Measurements from ENCODE around the gene ZFP30. TPM values are rescaled to one million over a fixed set of nuclear protein-coding genes. Genes with fewer than 3 reads are reported as not detected.

The ZFP30 gene
- total RNA-seq, 2 experiments from 2014 or later: 9.4 to 11.1 TPM

DNA sequence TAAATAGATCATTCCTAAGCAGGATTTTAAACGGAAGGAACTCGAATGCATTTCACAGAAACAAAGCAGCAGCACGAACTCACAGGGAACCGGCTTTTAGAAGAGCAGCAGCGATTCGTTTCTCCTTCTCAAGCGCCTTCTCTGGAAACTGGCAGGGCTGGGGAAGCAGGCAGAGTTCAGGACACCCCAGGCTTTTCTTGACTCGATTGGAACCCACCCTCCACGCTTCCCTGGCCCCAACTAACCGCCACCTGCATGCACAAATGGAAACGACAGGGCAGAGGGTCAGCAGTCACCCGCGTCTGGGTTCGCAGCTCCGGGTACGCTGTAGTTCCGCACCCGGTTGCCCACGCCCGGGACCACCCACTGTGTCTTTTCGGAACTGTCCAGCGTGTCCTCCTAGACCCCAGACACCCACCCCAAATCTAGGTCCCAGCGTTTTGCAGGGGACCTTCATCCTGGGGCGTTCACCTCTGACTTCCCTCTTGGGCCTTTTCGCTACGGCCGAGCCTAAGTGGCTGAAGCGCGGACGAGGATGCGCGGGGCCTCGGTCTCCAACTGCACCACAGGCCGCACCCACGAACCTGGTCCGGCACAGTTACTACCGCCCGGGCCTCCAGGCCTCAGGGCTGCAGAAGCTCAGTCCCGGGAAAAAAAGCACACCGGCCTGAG, 500 bp downstream of the ZFP30 start:
- POLR2A ChIA-PET: no interaction called here
- Mint-ChIP-seq H3K27ac (peak overlapping the region; percentile 99), H3K4me1 (peaks cover 33% of the 10 kb centered on the region), H3K27me3 (no peaks in the 10 kb centered on the region), H3K36me3 (ENCODE audit: low read depth) (peaks cover 30% of the 10 kb centered on the region), H3K4me3 (peak overlapping the region; percentile 94), H3K9me3 (ENCODE audit: low read depth) (peaks cover 5% of the 10 kb centered on the region)
- ATAC-seq (peak; percentile 11), DNase-seq (peak; percentile 56)
- intact Hi-C loops (cut with DNase I, micrococcal nuclease): loop anchor here (1.0 to 5.0 kb wide), 16 partner anchors 38 to 817 kb away; partner anchors contain the start of genes ZNF540 (in 2 of the 2), ZNF571 (in 2 of the 2), ZNF573 (in 2 of the 2) and ZNF607 (in 2 of the 2)
- CTCF ChIA-PET: no interaction called here

DNA sequence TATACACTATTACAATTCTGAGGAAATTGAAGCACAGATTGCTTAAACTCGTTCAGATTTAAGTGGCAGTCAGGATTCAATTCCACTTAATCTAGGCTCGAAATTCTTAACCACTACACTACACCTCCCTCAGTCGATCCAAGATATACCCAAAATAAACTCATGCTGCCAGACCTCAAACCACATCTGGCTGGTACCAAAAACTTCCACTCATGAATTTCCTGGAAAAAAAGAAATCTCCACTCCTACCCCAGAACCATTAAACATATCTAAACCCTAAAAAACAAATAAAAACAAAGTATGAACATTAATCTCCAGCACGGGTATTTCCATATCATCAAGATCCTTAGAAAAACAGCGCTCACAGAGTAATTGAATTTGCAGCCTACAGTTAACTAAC, 1.1 kb downstream of the ZFP30 start:
- Mint-ChIP-seq H3K27me3 (no peaks in the 10 kb centered on the region), H3K27ac (peak overlapping the region; percentile 99), H3K4me3 (peak overlapping the region; percentile 94), H3K36me3 (ENCODE audit: low read depth) (peaks cover 34% of the 10 kb centered on the region), H3K4me1 (peaks cover 33% of the 10 kb centered on the region), H3K9me3 (ENCODE audit: low read depth) (peaks cover 5% of the 10 kb centered on the region)
- ChIA-PET POLR2A (no interaction called here), CTCF (interaction anchor here (0.6 kb wide), 1 partner anchor 282 kb away, joined by 3 read pairs; no protein-coding TSS in a partner anchor)
- intact Hi-C loops (cut with DNase I, micrococcal nuclease): loop anchor here (2.0 kb wide), 2 partner anchors 65 to 575 kb away; partner anchors contain the start of genes ZNF420 (in 1 of the 2) and ZNF607 (in 1 of the 2)
- no peak for DNase-seq
- ATAC-seq: no peak

DNA sequence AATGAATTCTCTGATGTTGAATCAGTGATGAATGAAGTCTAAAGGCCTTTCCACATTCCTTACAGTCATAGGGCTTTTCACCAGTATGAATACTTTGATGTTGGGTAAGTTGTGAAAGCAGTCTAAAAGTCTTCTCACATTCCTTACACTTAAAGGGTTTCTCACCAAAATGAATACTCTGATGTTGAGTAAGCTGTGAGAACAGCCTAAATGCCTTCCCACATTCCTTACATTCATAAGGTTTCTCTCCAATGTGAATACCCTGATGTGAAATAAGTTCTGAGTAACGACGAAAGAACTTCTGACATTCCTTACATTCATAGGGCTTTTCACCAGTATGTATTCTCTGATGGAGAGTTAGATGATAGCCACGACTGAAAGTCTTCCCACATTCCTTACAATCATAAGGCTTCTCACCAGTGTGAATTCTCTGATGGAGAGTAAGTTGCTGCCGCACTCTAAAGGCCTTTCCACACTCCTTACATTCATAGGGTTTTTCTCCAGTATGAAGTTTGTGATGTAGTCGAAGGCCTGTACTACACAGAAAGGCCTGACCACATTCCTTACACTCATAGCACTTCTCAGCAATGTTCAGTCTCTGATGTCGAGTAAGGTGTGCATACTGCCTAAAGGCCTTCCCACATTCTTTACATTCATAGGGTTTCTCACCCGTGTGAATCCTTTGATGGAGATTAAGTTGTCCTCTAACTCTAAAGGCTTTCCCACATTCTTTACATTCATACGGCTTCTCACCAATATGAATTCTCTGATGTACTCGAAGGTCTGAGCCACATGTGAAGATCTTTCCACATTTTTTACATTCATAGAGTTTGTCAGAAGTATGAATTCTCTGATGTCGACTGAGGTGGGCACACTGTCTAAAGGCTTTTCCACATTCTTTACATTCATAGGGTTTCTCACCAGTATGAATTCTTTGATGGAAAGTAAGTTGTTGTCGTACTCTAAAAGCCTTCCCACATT, 19.9 kb downstream of the ZFP30 start:
- ATAC-seq (no peak), DNase-seq (no peak)
- Mint-ChIP-seq H3K27me3 (no peaks in the 10 kb centered on the region), H3K27ac (no peak overlapping the region), H3K36me3 (ENCODE audit: low read depth) (peaks cover 52% of the 10 kb centered on the region), H3K9me3 (ENCODE audit: low read depth) (peaks cover 49% of the 10 kb centered on the region), H3K4me3 (no peak overlapping the region), H3K4me1 (no peaks in the 10 kb centered on the region)
- POLR2A ChIA-PET: no interaction called here
- intact Hi-C loops (cut with DNase I, micrococcal nuclease): no loop called here
- CTCF ChIA-PET: no interaction called here

DNA sequence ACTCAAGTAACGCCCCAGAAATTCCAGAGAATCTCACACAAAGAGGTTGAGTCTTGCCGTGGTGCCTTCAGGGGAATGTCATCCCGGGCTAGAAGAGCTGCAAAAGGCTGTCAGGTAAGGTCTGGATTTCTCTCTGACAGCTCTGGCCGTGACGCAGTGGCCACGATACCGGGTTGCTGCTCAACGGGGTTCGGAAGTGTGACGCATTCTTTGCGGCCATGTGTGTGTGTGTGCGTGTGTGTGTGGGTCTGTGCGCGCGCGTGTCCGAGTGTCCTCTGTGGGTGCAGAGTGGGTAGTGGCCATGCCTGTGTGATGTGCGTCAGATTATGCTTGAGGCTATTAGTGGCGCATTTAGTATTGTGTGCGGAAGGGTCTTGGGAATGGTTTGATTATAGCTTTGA, 60.3 kb downstream of the ZFP30 start:
- no peaks in the 10 kb centered on the region for H3K27me3 Mint-ChIP-seq
- peak overlapping the region; percentile 94 for H3K4me3 Mint-ChIP-seq
- peak overlapping the region; percentile 99 for H3K27ac Mint-ChIP-seq
- peaks cover 19% of the 10 kb centered on the region for H3K9me3 Mint-ChIP-seq (ENCODE audit: low read depth)
- ChIA-PET CTCF (interaction anchor here (0.7 to 2.8 kb wide), 5 partner anchors 43 to 1124 kb away, joined by 3 to 8 read pairs (median 4); partner anchors contain the start of gene ZNF527), POLR2A (interaction anchor here (0.6 to 1.5 kb wide), 10 partner anchors 63 to 744 kb away, joined by 3 to 8 read pairs (median 4); partner anchors contain the start of genes ZNF345, ZNF420, ZNF527 and ZNF569)
- H3K4me1 Mint-ChIP-seq: peaks cover 27% of the 10 kb centered on the region
- H3K36me3 Mint-ChIP-seq (ENCODE audit: low read depth): peaks cover 39% of the 10 kb centered on the region
- peak; percentile 47 for ATAC-seq
- intact Hi-C loops (cut with DNase I, micrococcal nuclease): loop anchor here (1.0 to 10.0 kb wide), 22 partner anchors 44 to 1381 kb away; partner anchors contain the start of genes ZFP30 (in 2 of the 2), ZNF573 (in 2 of the 2), SIPA1L3 (in 1 of the 2) and ZNF420 (in 1 of the 2)
- DNase-seq: peak; percentile 76

DNA sequence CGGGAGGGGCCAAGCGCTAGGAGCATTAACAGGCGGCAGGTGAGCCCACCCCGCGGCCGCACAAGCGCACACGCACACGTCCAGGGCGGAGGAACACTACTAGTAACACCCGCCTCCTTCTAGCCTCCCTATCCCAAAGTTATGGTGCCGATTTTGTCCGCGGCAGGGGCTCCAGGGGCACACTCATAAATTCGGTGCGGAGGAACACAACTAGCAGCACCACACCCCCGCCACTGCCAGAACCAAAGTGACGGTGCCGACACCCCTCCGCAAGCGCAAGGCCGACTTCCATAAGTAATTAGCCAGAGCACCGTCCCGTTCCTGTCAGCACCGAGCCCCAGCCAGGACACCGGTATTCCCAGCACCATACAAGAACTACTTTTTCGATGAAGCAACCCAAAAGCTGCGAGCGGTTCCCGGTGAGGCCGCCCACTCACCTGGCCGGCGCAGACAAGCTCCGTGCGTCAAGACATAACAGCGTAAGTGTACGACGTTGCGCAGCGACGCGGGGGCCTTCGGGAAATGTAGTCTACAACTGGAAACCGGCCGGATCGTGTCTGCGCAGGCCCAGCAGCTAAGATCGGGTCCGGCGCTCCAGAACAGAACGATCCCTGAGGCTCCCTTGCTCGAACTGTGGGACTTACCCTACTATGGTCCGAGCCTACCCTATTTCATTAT, 60.8 kb downstream of the ZFP30 start, which contains the start of the genes ZNF540 and ZNF571:
TSS of gene ZNF540 (plus strand) at position 573 of the 678 bp plus-strand sequence. CDS start 3,572 bp downstream, outside the sequence.
TSS of gene ZNF571 (minus strand) at position 489 of the 678 bp plus-strand sequence. CDS start 8,116 bp downstream, outside the sequence.
- H3K9me3 Mint-ChIP-seq (ENCODE audit: low read depth): peaks cover 19% of the 10 kb centered on the region
- CTCF ChIA-PET: interaction anchor here (0.7 to 2.8 kb wide), 6 partner anchors 42 to 1124 kb away, joined by 3 to 8 read pairs (median 4); partner anchors contain the start of gene ZNF527
- no peaks in the 10 kb centered on the region for H3K27me3 Mint-ChIP-seq
- peaks cover 38% of the 10 kb centered on the region for H3K36me3 Mint-ChIP-seq (ENCODE audit: low read depth)
- ATAC-seq (peak; percentile 97), DNase-seq (peak; percentile 97)
- peak within 1 kb of the TSS; percentile 99 for H3K27ac Mint-ChIP-seq
- POLR2A ChIA-PET: interaction anchor here (0.6 to 1.5 kb wide), 11 partner anchors 64 to 745 kb away, joined by 3 to 8 read pairs (median 3); partner anchors contain the start of genes ZNF345, ZNF420, ZNF527 and ZNF569
- intact Hi-C loops (cut with DNase I, micrococcal nuclease): loop anchor here (1.0 to 10.0 kb wide), 22 partner anchors 43 to 1380 kb away; partner anchors contain the start of genes ZFP30 (in 2 of the 2), ZNF573 (in 2 of the 2), SIPA1L3 (in 1 of the 2) and ZNF420 (in 1 of the 2)
- peaks cover 27% of the 10 kb centered on the region for H3K4me1 Mint-ChIP-seq
- peak within 1 kb of the TSS; percentile 94 for H3K4me3 Mint-ChIP-seq

DNA sequence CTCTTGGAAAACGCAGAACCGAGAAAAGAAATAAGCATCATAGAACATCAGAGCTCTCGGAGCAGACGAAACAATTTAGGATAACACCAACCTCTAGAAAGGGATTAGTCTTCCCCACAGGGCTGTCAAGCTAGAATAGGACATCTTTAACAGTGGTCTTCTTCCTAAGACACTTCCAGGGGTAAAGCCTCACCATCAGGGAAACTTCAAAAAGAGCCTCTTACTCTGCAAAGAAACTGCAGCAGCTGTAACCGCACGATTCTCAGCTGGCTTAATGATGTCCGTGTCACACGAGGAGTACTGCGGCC, 61.3 kb downstream of the ZFP30 start:
- Mint-ChIP-seq H3K36me3 (ENCODE audit: low read depth) (peaks cover 37% of the 10 kb centered on the region), H3K4me3 (peak overlapping the region; percentile 94), H3K27ac (peak overlapping the region; percentile 99), H3K9me3 (ENCODE audit: low read depth) (peaks cover 21% of the 10 kb centered on the region), H3K4me1 (peaks cover 27% of the 10 kb centered on the region), H3K27me3 (no peaks in the 10 kb centered on the region)
- ATAC-seq (no peak), DNase-seq (no peak)
- ChIA-PET CTCF (interaction anchor here (0.6 to 2.8 kb wide), 6 partner anchors 25 to 744 kb away, joined by 3 to 8 read pairs (median 4); partner anchors contain the start of gene ZNF527), POLR2A (interaction anchor here (0.5 to 1.5 kb wide), 8 partner anchors 64 to 745 kb away, joined by 3 to 8 read pairs (median 4); partner anchors contain the start of genes ZNF345, ZNF527, ZNF569 and ZNF573)
- intact Hi-C loops (cut with DNase I, micrococcal nuclease): loop anchor here (1.0 to 10.0 kb wide), 22 partner anchors 43 to 1380 kb away; partner anchors contain the start of genes ZFP30 (in 2 of the 2), ZNF573 (in 2 of the 2), SIPA1L3 (in 1 of the 2) and ZNF420 (in 1 of the 2)

DNA sequence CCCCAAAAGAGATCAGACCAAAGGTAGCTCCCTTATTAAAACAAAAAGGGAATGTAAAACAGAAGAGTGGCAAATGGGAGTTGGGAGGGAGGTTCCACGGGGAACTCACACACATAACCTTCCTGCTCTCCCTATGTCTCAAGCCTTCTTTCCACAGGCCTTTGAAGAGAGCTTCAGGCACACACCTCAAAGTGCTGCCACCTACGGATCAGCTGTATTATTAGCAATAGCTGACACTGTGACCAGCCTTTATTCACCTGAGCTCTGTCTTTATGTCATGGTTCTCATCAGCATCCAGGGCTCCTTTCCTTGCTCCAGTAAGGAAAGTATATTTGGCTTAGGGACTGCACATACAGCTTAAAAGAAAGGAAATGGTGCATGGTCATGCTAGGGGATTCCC, 71.9 kb downstream of the ZFP30 start:
- POLR2A ChIA-PET: no interaction called here
- H3K36me3 Mint-ChIP-seq (ENCODE audit: low read depth): peaks cover 37% of the 10 kb centered on the region
- peaks cover 47% of the 10 kb centered on the region for H3K9me3 Mint-ChIP-seq (ENCODE audit: low read depth)
- DNase-seq (no peak), ATAC-seq (no peak)
- intact Hi-C loops (cut with DNase I, micrococcal nuclease): no loop called here
- H3K4me3 Mint-ChIP-seq: no peak overlapping the region
- H3K4me1 Mint-ChIP-seq: no peaks in the 10 kb centered on the region
- H3K27me3 Mint-ChIP-seq: no peaks in the 10 kb centered on the region
- CTCF ChIA-PET: no interaction called here
- no peak overlapping the region for H3K27ac Mint-ChIP-seq

DNA sequence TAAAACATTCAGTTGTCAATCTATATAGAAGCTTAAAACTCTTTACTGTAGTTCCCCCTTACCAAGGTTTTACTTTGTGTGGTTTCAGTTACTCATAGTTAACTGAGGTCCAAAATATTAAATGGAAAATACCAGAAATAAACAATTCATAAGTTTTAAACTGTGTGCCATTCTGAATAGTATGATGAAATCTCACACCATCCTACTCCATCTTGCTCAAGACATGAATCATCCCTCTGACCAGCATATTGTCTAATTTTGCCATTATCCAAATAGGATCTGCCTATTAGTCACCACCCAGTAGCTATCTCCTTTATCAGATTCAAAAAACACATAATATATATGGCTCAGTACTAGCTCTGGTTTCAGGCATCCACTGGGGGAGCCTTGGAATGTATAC, 83.1 kb downstream of the ZFP30 start:
- DNase-seq (no peak), ATAC-seq (no peak)
- Mint-ChIP-seq H3K27me3 (no peaks in the 10 kb centered on the region), H3K9me3 (ENCODE audit: low read depth) (peaks cover 51% of the 10 kb centered on the region), H3K4me3 (no peak overlapping the region), H3K4me1 (no peaks in the 10 kb centered on the region), H3K36me3 (ENCODE audit: low read depth) (peaks cover 70% of the 10 kb centered on the region), H3K27ac (no peak overlapping the region)
- POLR2A ChIA-PET: no interaction called here
- CTCF ChIA-PET: interaction anchor here (1.2 kb wide), 1 partner anchor 21 kb away, joined by 3 read pairs; no protein-coding TSS in a partner anchor
- intact Hi-C loops (cut with DNase I, micrococcal nuclease): no loop called here

DNA sequence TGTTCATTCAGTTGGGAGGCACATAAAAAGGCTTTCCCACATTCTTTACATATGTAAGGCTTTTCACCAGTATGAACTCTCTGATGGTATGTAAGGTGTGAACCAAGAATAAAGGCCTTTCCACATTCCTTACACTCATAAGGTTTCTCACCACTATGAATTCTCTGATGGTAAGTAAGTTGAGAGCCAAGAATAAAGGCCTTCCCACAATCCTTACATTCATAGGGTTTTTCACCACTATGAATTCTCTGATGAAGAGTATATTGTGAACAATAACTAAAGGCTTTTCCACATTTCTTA, 89.9 kb downstream of the ZFP30 start:
- H3K4me1 Mint-ChIP-seq: no peaks in the 10 kb centered on the region
- intact Hi-C loops (cut with DNase I, micrococcal nuclease): no loop called here
- H3K4me3 Mint-ChIP-seq: no peak overlapping the region
- POLR2A ChIA-PET: no interaction called here
- DNase-seq: no peak
- peaks cover 84% of the 10 kb centered on the region for H3K36me3 Mint-ChIP-seq (ENCODE audit: low read depth)
- H3K9me3 Mint-ChIP-seq (ENCODE audit: low read depth): peaks cover 64% of the 10 kb centered on the region
- no peak overlapping the region for H3K27ac Mint-ChIP-seq
- ATAC-seq: no peak
- CTCF ChIA-PET: no interaction called here
- no peaks in the 10 kb centered on the region for H3K27me3 Mint-ChIP-seq

DNA sequence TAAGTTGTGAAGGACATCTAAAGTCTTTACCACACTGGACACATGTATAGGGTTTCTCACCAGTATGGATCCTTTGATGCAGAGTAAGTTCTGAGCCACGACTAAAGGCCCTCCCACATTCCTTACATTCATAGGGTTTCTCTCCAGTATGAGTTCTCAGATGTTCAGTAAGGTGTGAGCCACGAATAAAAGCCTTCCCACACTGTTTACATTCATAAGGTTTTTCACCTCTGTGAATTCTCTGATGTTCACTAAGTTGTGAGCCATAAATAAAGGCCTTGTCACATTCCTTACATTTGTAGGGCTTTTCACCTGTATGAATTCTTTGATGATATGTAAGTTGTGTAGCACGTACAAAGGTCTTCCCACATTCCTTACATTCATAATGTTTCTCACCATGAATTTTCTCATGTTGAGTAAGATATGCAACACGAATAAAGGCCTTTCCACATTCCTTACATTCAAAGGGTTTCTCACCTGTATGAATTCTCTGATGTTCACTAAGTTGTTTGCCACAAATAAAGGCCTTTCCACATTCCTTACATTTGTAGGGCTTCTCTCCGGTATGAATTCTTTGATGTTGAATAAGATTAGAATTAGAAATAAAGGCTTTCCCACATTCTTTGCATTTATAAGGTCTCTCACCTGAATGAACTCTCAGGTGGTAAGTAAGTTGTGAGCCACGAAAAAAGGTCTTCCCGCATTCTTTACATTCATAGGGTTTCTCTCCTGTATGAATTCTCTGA, 90.5 kb downstream of the ZFP30 start:
- Mint-ChIP-seq H3K27ac (no peak overlapping the region), H3K4me1 (no peaks in the 10 kb centered on the region), H3K4me3 (no peak overlapping the region), H3K36me3 (ENCODE audit: low read depth) (peaks cover 81% of the 10 kb centered on the region), H3K9me3 (ENCODE audit: low read depth) (peaks cover 61% of the 10 kb centered on the region), H3K27me3 (no peaks in the 10 kb centered on the region)
- POLR2A ChIA-PET: no interaction called here
- ATAC-seq (no peak), DNase-seq (no peak)
- intact Hi-C loops (cut with DNase I, micrococcal nuclease): no loop called here
- CTCF ChIA-PET: no interaction called here

All from activated CD4-positive, alpha-beta T cell treated with anti-CD3 and anti-CD28 coated beads for 36 hours (primary cell).